HuH-7 (cell line): ENCODE results near the gene ACVR2B.

ENCODE experiments used
- DNase-seq: peaks from one replicate; pipeline ENCODE4 v3.0.0; 2011; ENCODE audit warnings: low spot score

Gene ACVR2B

DNA sequence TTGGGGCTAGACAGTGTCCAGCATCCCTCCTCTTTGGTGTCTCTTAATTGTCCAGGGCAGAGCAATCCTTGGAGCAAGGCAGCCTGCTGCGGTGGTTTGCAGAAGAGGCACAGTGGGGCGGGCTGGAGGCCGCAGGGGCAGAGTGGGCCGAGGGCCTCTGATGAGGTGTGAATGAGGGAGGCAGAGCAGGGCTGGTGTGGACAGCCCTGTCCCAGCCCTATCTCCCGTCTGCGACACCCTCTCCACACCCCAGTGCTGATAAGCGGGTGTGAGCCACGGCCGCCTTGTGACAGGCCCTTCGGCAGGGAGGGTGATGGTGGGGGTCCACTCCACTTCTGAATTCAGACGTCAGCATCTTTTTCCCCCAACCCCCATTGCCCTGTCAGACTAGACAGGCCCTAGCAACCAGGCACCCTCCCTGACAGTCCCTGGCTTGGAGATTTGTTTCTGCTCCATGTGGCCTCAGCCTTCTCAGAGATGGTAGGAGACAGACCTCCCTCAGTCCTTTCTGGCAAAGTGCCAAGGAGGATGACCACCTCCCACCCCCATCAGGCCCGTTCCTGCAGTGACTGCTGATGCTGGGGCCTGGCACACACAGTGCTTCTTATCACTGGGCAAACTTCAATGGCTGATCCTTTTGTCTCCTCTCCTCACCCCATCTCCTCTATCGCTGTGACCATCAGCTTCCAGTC, 79.7 kb downstream of the ACVR2B start:
- DNase-seq: no peak

- DNase-seq: no peak
Measured at GRCh38 chr3:38534180-38534579, 80.5 kb downstream of the ACVR2B start.

GRCh38 chr3:38534604-38535003, 80.9 kb downstream of the ACVR2B start:
- no peak for DNase-seq

DNA sequence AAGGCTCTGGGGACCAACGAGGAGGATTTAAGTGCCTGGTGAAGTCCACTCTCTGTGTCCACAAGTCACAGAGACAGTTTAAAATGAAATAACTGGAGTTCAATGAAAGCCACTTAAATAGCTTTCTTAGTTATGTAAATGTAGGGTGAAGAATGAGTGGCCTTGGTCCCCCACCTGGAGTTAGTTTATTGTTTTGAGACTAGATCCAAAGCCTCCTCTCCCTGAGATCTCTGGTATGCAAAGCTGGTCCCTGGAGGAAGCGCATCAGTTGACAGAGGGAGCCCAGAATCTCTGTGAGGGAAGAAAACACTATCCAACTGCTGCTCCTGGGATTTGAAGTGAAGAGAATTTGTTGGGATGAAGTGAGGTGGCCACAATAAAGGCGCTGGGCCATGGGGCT, 83.0 kb downstream of the ACVR2B start:
- DNase-seq: no peak

DNA sequence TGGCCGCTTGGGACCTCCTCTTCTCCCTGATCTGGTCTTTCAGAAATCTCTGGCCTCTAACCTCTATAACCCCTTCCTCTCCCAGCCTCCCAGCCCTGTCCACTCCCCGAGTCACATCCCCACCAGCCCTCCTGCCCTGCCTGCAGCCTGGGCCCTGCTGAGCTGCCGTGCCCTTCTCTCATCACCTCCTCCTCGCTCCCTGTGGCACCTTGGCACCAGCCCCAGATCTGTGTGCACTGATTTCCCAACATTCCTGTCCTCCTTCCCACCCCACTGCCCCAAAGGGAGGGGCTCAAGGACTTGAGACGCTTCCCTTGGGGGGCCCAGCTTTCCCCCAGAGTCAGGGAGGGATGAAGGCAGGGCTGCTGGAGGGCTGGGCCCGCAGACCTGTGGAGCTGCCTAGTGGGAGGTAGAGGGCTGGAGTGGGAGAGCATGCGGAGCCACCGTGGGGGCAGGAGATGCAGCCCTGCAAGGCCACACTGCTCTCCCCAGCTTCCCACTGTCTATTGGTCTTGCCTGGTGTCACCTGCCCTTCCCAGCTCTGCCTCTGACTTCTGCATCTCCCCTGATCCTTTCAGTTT, 85.2 kb downstream of the ACVR2B start:
- no peak for DNase-seq

DNA sequence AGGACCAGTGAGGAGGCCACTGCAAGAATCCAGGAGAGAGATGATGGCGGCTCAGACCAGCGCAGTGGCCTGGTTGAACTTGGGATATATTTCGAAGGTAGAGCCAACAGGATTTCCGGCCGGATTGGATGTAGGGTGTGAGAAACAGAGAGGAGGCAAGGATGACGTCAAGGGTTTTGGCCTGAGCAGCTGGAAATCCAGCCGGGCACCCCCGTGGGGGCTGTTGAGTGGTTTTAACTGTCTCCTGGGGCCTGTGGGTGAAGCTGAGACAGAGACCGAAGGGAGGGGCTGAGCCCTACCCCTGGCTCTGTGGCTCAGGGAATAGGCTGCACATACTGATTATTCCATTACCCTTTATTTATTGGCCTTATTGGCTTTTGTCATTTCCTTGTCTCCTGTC, 88.1 kb downstream of the ACVR2B start:
- DNase-seq: no peak
